HCT116 (cell line): ENCODE measurements around the gene PFN2.

ENCODE experiments used
- SIN3A ChIP-seq: IDR thresholded peaks from 2 replicates; pipeline ENCODE4 v1.6.1; 2012; ENCODE audit warnings: low read depth
- YY1 ChIP-seq: IDR thresholded peaks from 2 replicates; pipeline ENCODE4 v1.6.1; 2011; ENCODE audit warnings: low read length, low read depth, moderate library complexity, mild to moderate bottlenecking; ENCODE audit not compliant: insufficient replicate concordance; ENCODE audit errors: extremely low read depth
- TF ChIP-seq, protein P1 (sequence below): IDR thresholded peaks from 2 replicates; pipeline ENCODE4 v1.6.1; 2012
- TF ChIP-seq, protein P2 (sequence below), 3 experiments: fragments of 200-600 bp in 1 of 3; sonication (generic) in 1 of 3; IDR thresholded peaks in 2 of 3; conservative IDR thresholded peaks in 1 of 3; 2 replicates each; pipeline ENCODE4 v1.5.1; 2012 to 2017; ENCODE audit warnings: low read depth in 2 of 3, low read length in 2 of 3, antibody characterized with exemption in 1 of 3, borderline replicate concordance in 1 of 3, control low read depth in 1 of 3, mild to moderate bottlenecking in 1 of 3, mixed read lengths in 1 of 3, mixed run types in 1 of 3, moderate library complexity in 1 of 3; ENCODE audit not compliant: insufficient read depth in 1 of 3

DNA sequence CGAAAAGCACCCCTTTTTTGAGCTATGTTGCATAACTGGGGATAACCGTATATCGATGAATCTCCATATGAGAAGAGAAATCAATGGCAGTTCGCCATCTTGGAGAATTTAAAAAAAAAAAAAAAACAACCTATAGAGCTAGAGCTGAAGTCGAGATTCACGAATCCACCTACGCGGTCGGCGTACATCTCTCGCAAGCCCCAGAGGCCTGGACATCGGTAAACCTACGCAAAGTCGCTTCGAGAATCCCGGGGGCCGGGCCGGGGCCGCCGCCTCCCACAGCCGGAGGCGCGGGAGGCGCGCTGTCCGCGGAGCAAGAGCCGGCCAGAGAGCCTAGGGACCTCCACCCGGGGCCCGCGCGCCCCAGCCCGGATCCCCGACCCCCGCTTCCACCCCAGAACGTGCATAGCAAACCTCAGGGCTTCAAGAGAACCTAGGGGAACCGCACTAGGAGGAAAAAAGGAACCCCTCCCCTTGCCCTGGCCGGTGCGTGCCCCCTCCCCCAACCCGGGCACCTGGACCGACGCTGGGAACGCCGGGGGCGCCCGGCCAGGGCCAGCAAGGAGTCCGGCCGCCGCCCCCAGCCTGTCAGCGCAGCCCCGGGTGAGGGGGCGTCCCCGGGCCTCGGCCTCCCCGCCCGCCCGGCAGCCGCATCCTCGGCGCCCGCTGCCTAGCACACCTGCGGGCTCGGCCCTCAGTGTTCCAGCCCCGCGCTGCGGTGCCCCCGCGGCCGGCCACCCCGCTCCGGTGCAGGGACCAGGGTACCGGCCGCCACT is 567 bp downstream of the PFN2 start:
- TF ChIP-seq YY1 (no peak), SIN3A (no peak)
- TF ChIP-seq, protein P1, sequence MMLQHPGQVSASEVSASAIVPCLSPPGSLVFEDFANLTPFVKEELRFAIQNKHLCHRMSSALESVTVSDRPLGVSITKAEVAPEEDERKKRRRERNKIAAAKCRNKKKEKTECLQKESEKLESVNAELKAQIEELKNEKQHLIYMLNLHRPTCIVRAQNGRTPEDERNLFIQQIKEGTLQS = no peak
- TF ChIP-seq, protein P2, sequence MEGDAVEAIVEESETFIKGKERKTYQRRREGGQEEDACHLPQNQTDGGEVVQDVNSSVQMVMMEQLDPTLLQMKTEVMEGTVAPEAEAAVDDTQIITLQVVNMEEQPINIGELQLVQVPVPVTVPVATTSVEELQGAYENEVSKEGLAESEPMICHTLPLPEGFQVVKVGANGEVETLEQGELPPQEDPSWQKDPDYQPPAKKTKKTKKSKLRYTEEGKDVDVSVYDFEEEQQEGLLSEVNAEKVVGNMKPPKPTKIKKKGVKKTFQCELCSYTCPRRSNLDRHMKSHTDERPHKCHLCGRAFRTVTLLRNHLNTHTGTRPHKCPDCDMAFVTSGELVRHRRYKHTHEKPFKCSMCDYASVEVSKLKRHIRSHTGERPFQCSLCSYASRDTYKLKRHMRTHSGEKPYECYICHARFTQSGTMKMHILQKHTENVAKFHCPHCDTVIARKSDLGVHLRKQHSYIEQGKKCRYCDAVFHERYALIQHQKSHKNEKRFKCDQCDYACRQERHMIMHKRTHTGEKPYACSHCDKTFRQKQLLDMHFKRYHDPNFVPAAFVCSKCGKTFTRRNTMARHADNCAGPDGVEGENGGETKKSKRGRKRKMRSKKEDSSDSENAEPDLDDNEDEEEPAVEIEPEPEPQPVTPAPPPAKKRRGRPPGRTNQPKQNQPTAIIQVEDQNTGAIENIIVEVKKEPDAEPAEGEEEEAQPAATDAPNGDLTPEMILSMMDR (IDR thresholded peaks at IDR 0.05 in 2 of 3, conservative IDR thresholded peaks at IDR 0.05 in 1 of 3; ENCODE audit: borderline replicate concordance in 1 of 3, insufficient read depth in 1 of 3, low read depth in 2 of 3, low read length in 2 of 3) = no peak
